Ascending aorta (tissue), 2 donors: ENCODE results near the gene GABBR2. TPM values are rescaled to one million over a fixed set of nuclear protein-coding genes. Genes with fewer than 3 reads are reported as not detected.

Experiments
- DNase-seq, 2 donors: peaks; one replicate each; pipeline ENCODE4 v3.0.0-alpha.2; 2019; ENCODE audit warnings: low spot score in 2 of 2
- H3K27ac ChIP-seq, 2 donors: fragments of 200-600 bp; sonication (generic); one replicate each; pipeline ENCODE4 v1.5.1; 2016 to 2017; ENCODE audit warnings: mild to moderate bottlenecking in 1 of 2
- H3K27me3 ChIP-seq: fragments of 200-600 bp; sonication (generic); one replicate; pipeline ENCODE4 v1.5.1; 2017
- H3K36me3 ChIP-seq, 2 donors: fragments of 200-600 bp; sonication (generic); one replicate each; pipeline ENCODE4 v1.5.1; 2016
- H3K4me1 ChIP-seq, 2 donors: fragments of 200-600 bp; sonication (generic); one replicate each; pipeline ENCODE4 v1.5.1; 2016 to 2017; ENCODE audit warnings: mild to moderate bottlenecking in 1 of 2
- H3K4me3 ChIP-seq, 2 donors: fragments of 200-600 bp; sonication (generic); one replicate each; pipeline ENCODE4 v1.5.1; 2016 to 2017; ENCODE audit warnings: mild to moderate bottlenecking in 1 of 2
- H3K9me3 ChIP-seq, 2 donors: fragments of 200-600 bp; sonication (generic); one replicate each; pipeline ENCODE4 v1.5.1; 2016
- intact Hi-C: fragments of 100-400 bp; cut with DNase I; formaldehyde crosslinking; loops from one replicate; pipeline ENCODE4 v1.15.1; 2023
- total RNA-seq: library from RNA; depleted of rRNA; stranded (reverse); fragments of >200 nt; gene quantifications from one replicate; pipeline ENCODE4 v1.1.0, GENCODE V29; 2016
- TF ChIP-seq, protein P1 (sequence below), 3 experiments: fragments of 200-600 bp in 2 of 3; fragments of 450-650 bp in 1 of 3; sonication (generic) in 2 of 3; IDR thresholded peaks; one replicate each; pipeline ENCODE4 v1.5.1; 2016 to 2019; ENCODE audit warnings: antibody characterized with exemption in 3 of 3, mild to moderate bottlenecking in 1 of 3, moderate library complexity in 1 of 3

GABBR2 gene
- total RNA-seq, 1 donor from 2014 or later = not detected

DNA sequence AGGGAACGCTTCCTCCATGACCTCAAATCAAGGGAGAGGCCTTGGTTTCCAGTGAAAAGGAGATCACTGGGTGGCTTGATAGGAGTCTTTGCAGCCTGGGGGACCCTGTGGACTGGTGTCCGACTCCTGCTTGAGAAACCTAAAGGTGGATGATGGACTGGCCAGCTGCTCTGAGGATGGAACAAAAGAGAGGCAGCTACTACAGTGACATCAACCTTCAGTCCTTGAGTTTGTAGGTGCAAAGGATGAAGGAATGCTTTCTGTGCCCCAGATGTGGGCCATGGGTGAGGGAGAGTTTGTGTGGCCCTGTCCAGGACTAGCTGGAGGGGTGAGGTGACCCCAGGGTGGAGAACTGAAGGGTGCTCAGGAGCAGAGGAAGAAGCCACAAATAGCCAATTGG is 338.8 kb downstream of the GABBR2 start:
- intact Hi-C loops = no loop called here
- no peak overlapping the region for H3K4me3 ChIP-seq
- H3K27ac ChIP-seq = no peak overlapping the region
- H3K27me3 ChIP-seq = no peaks in the 10 kb centered on the region
- H3K4me1 ChIP-seq = no peaks in the 10 kb centered on the region
- no peaks in the 10 kb centered on the region for H3K36me3 ChIP-seq
- DNase-seq = no peak
- TF ChIP-seq, protein P1, sequence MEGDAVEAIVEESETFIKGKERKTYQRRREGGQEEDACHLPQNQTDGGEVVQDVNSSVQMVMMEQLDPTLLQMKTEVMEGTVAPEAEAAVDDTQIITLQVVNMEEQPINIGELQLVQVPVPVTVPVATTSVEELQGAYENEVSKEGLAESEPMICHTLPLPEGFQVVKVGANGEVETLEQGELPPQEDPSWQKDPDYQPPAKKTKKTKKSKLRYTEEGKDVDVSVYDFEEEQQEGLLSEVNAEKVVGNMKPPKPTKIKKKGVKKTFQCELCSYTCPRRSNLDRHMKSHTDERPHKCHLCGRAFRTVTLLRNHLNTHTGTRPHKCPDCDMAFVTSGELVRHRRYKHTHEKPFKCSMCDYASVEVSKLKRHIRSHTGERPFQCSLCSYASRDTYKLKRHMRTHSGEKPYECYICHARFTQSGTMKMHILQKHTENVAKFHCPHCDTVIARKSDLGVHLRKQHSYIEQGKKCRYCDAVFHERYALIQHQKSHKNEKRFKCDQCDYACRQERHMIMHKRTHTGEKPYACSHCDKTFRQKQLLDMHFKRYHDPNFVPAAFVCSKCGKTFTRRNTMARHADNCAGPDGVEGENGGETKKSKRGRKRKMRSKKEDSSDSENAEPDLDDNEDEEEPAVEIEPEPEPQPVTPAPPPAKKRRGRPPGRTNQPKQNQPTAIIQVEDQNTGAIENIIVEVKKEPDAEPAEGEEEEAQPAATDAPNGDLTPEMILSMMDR (IDR thresholded peaks at IDR 0.05) = no peak
- H3K9me3 ChIP-seq = peaks cover 0 to 3% of the 10 kb centered on the region in 2 donors

DNA sequence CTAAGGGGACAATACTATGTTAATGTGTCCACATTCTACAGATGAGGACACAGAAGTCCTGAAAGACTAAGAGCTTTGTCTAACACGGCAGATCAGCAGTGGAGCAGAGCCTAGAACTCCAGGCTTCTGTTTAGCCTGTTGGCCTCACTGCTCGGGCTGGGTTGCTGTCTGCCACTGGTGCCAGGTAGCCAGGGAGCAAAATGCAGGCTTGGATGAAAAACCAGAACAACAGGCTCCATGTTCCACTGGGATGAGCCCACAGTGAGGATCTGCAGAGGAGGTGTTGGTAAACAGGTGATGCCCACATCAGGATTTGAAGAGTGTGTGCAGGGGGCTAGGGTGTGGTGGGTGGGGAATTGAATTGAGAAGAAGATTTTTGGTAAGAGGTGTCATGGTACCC is 339.3 kb downstream of the GABBR2 start:
- no peaks in the 10 kb centered on the region for H3K27me3 ChIP-seq
- no peaks in the 10 kb centered on the region for H3K36me3 ChIP-seq
- H3K4me1 ChIP-seq = no peaks in the 10 kb centered on the region
- intact Hi-C loops = no loop called here
- H3K9me3 ChIP-seq = peaks cover 0 to 3% of the 10 kb centered on the region in 2 donors
- H3K4me3 ChIP-seq = no peak overlapping the region
- DNase-seq = no peak
- TF ChIP-seq, protein P1 (IDR thresholded peaks at IDR 0.05) = no peak
- H3K27ac ChIP-seq = no peak overlapping the region

DNA sequence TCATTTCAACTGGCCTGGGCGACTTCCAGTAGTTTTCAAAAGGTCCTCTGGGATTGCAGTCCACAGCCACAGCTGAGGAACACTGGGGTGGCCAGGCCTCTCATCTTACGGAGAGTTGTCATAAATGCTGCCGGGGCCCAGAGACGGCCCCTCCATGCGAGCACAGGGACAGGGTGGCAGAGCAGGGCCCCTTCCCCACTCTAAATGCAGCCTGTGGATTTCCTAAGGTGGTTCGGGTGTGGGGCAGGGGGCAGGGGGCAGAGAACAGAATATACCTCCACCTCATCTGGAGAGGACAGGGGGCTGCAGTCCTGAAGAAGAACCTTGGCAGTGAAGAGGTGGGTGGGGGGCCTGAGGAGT is 339.7 kb downstream of the GABBR2 start:
- DNase-seq = no peak
- H3K4me1 ChIP-seq = no peaks in the 10 kb centered on the region
- no peak overlapping the region for H3K27ac ChIP-seq
- no peaks in the 10 kb centered on the region for H3K27me3 ChIP-seq
- H3K36me3 ChIP-seq = no peaks in the 10 kb centered on the region
- no peak overlapping the region for H3K4me3 ChIP-seq
- H3K9me3 ChIP-seq = peaks cover 0 to 3% of the 10 kb centered on the region in 2 donors
- TF ChIP-seq, protein P1 (IDR thresholded peaks at IDR 0.05) = no peak
- intact Hi-C loops = no loop called here

DNA sequence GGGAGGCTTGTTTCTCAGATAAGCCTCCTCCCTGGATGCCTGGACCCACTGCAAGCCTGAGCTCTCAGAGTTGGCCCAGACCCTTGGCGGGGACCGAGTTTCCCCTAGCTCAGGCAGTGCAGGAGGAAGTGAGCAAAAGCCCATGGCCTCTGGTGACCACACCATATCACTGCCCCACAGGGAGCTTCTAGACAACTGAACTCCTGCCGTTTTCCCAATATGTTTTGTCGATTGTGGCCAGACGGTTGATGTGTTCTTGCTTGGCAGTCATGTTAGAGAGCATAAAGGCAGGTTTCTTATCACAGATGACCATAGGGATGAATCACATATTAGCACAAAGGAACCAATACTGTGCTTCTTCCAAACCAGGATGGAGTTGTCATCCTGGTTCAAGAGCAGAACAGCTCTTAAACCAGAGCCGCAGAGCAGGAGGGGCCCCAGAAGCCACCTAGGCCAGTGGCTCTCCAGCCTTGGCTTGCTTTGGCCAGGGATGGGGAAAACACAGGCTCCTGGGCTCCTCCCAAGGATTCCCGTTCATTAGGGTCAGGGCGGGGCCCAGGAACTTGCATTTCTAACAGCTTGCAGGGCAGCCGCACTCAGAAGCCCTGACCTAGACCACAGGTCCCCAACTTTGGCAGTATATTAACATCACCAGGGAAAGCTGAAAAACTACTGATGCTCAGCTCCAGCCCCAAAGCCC is 340.2 kb downstream of the GABBR2 start:
- H3K27me3 ChIP-seq = no peaks in the 10 kb centered on the region
- TF ChIP-seq, protein P1 (IDR thresholded peaks at IDR 0.05) = no peak
- H3K27ac ChIP-seq = no peak overlapping the region
- intact Hi-C loops = no loop called here
- H3K36me3 ChIP-seq = no peaks in the 10 kb centered on the region
- no peak overlapping the region for H3K4me3 ChIP-seq
- no peak for DNase-seq
- H3K4me1 ChIP-seq = no peaks in the 10 kb centered on the region
- peaks cover 0 to 3% of the 10 kb centered on the region in 2 donors for H3K9me3 ChIP-seq

DNA sequence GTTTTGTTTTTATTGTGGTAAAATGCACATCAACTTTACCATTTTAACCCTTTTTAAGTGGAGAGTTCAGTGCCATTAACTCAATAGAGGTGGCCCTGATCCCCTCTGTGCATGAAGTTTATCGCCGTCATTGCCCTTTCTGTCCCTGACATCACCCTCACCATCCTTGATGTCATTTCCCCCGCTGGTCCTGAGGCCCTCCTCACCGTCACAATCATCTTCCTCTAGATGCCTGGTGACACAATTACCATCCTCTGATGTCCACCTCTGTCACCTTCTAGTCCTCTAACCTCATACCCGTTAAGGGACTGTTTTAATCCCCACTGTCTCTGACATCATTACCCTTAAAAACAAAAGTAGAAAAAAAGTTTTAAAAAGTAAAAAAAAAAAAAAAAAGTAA is 340.8 kb downstream of the GABBR2 start:
- no peak for DNase-seq
- Histone ChIP-seq H3K27ac (no peak overlapping the region), H3K36me3 (no peaks in the 10 kb centered on the region), H3K27me3 (no peaks in the 10 kb centered on the region), H3K9me3 (peaks cover 0 to 3% of the 10 kb centered on the region in 2 donors), H3K4me3 (no peak overlapping the region), H3K4me1 (no peaks in the 10 kb centered on the region)
- TF ChIP-seq, protein P1 (IDR thresholded peaks at IDR 0.05) = no peak
- intact Hi-C loops = no loop called here
